HCT116 (cell line): ENCODE data around the gene LRFN2. TPM values are rescaled to one million over a fixed set of nuclear protein-coding genes. Genes with fewer than 3 reads are reported as not detected.

Source experiments
- ATAC-seq: fragments of 200-7000 bp; cut with Tn5 transposase; 2 replicates; pipeline ENCODE4 v1.9.1; 2020; ENCODE audit warnings: mild to moderate bottlenecking, moderate library complexity
- BruUV-seq: library from RNA; stranded (reverse); fragments of 400-500 nt; replicated peaks from 2 replicates; lab custom pipeline; 2021; lab: Mats Ljungman, UMichigan
- CTCF ChIA-PET: fragments of 300-600 bp; sonication (Branson Sonifier 250); formaldehyde crosslinking; loops from one replicate; lab custom pipeline; 2021; ENCODE audit warnings: antibody characterized with exemption; lab: Charles Lee
- POLR2A ChIA-PET: fragments of 300-600, 350-600 bp; sonication (Branson Sonifier 250); formaldehyde crosslinking; loops from one replicate; lab custom pipeline; 2021; ENCODE audit warnings: antibody characterized with exemption; lab: Charles Lee
- RAD21 ChIA-PET, 2 experiments: fragments of 300-600 bp; sonication (Branson Sonifier 250); formaldehyde crosslinking; loops; one replicate each; lab custom pipeline; 2023; ENCODE audit warnings: low total read pairs in 2 of 2; ENCODE audit not compliant: uncharacterized antibody in 2 of 2, unreplicated experiment in 2 of 2, low non-redundant PET in 1 of 2; lab: Charles Lee
- DNase-seq: peaks from one replicate; pipeline ENCODE4 v3.0.0-alpha.2; 2010; ENCODE audit warnings: low read depth, low spot score
- H2AFZ ChIP-seq: fragments of 200-600 bp; shearing (Covaris generic), sonication (generic); 2 replicates; pipeline ENCODE4 v1.6.1; 2017; ENCODE audit warnings: low read depth, mixed run types, mixed read lengths, antibody characterized with exemption, low read length; ENCODE audit not compliant: poor library complexity, severe bottlenecking
- H3K27ac ChIP-seq: 2 replicates; pipeline ENCODE4 v1.5.1; 2012; ENCODE audit warnings: low read depth, low read length
- H3K27me3 ChIP-seq: fragments of 200-600 bp; sonication (generic); 2 replicates; pipeline ENCODE4 v1.6.1; 2016; ENCODE audit warnings: mixed run types, low read length, mixed read lengths; ENCODE audit not compliant: insufficient read depth
- H3K36me3 ChIP-seq, 2 experiments: fragments of 200-500 bp in 1 of 2; fragments of 200-600 bp in 1 of 2; sonication (Bioruptor generic) in 1 of 2; sonication (generic) in 1 of 2; 2 replicates each; pipeline versions ENCODE4 v1.5.1 to v1.6.1; 2014 to 2016; ENCODE audit warnings: low read length in 2 of 2, inconsistent platforms in 1 of 2, mixed read lengths in 1 of 2, mixed run types in 1 of 2; ENCODE audit not compliant: insufficient read depth in 2 of 2, control insufficient read depth in 1 of 2
- H3K4me1 ChIP-seq, 2 experiments: fragments of 200-600 bp in 1 of 2; sonication (generic) in 1 of 2; 2 replicates each; pipeline versions ENCODE4 v1.5.1 to v1.6.1; 2012 to 2017; ENCODE audit warnings: low read length in 2 of 2, inconsistent platforms in 1 of 2, mild to moderate bottlenecking in 1 of 2, mixed read lengths in 1 of 2, mixed run types in 1 of 2, moderate library complexity in 1 of 2; ENCODE audit not compliant: insufficient read depth in 2 of 2, control insufficient read depth in 1 of 2
- H3K4me2 ChIP-seq: fragments of 200-600 bp; sonication (generic); 2 replicates; pipeline ENCODE4 v1.6.1; 2017; ENCODE audit warnings: mixed run types, low read length, mixed read lengths
- H3K4me3 ChIP-seq, 2 experiments: fragments of 200-600 bp in 1 of 2; sonication (generic) in 1 of 2; replicated peaks in 1 of 2; 2 replicates each; pipeline ENCODE4 v1.5.1; 2011 to 2016; ENCODE audit warnings: low read length in 2 of 2, control low read depth in 1 of 2, low read depth in 1 of 2, mild to moderate bottlenecking in 1 of 2, mixed read lengths in 1 of 2, mixed run types in 1 of 2
- H3K79me2 ChIP-seq: fragments of 200-600 bp; sonication (generic); 2 replicates; pipeline ENCODE4 v1.6.1; 2017; ENCODE audit warnings: mild to moderate bottlenecking, mixed run types, low read length, moderate library complexity, mixed read lengths; ENCODE audit not compliant: insufficient read depth
- H3K9ac ChIP-seq: fragments of 200-600 bp; sonication (generic); 2 replicates; pipeline ENCODE4 v1.6.1; 2016; ENCODE audit warnings: low read length, mixed read lengths
- H3K9me2 ChIP-seq: fragments of 200-600 bp; sonication (generic), shearing (Covaris generic); 2 replicates; pipeline ENCODE4 v1.6.1; 2017; ENCODE audit warnings: mixed run types, mild to moderate bottlenecking, moderate library complexity; ENCODE audit not compliant: insufficient read depth
- H3K9me3 ChIP-seq, 2 experiments: fragments of 200-500 bp in 1 of 2; fragments of 200-600 bp in 1 of 2; sonication (Bioruptor generic) in 1 of 2; sonication (generic) in 1 of 2; 2 replicates each; pipeline ENCODE4 v1.6.1; 2014 to 2017; ENCODE audit warnings: low read length in 2 of 2, mixed read lengths in 2 of 2, inconsistent platforms in 1 of 2, low read depth in 1 of 2, mild to moderate bottlenecking in 1 of 2, mixed run types in 1 of 2, moderate library complexity in 1 of 2; ENCODE audit not compliant: control insufficient read depth in 1 of 2, insufficient read depth in 1 of 2
- H4K20me1 ChIP-seq: fragments of 200-600 bp; sonication (generic), shearing (Covaris generic); 2 replicates; pipeline ENCODE4 v1.6.1; 2017; ENCODE audit warnings: mixed run types, mild to moderate bottlenecking, moderate library complexity; ENCODE audit not compliant: insufficient read depth
- CBX3 ChIP-seq: IDR thresholded peaks from 2 replicates; pipeline ENCODE4 v1.6.1; 2012; ENCODE audit warnings: low read depth
- CEBPB ChIP-seq: IDR thresholded peaks from 2 replicates; pipeline ENCODE4 v1.6.1; 2012; ENCODE audit warnings: low read depth
- CTCF ChIP-seq, 3 experiments: fragments of 200-600 bp in 1 of 3; sonication (generic) in 1 of 3; IDR thresholded peaks in 2 of 3; conservative IDR thresholded peaks in 1 of 3; 2 replicates each; pipeline ENCODE4 v1.5.1; 2012 to 2017; ENCODE audit warnings: low read depth in 2 of 3, low read length in 2 of 3, antibody characterized with exemption in 1 of 3, borderline replicate concordance in 1 of 3, control low read depth in 1 of 3, mild to moderate bottlenecking in 1 of 3, mixed read lengths in 1 of 3, mixed run types in 1 of 3, moderate library complexity in 1 of 3; ENCODE audit not compliant: insufficient read depth in 1 of 3
- EGR1 ChIP-seq: IDR thresholded peaks from 2 replicates; pipeline ENCODE4 v1.6.1; 2012; ENCODE audit warnings: low read depth
- ELF1 ChIP-seq: IDR thresholded peaks from 2 replicates; pipeline ENCODE4 v1.6.1; 2012; ENCODE audit warnings: low read depth, borderline replicate concordance
- EZH2 ChIP-seq: fragments of 200-600 bp; sonication (generic); IDR thresholded peaks from 2 replicates; pipeline ENCODE4 v1.6.1; 2017; ENCODE audit warnings: antibody characterized with exemption, mixed run types
- EZH2phosphoT487 ChIP-seq: fragments of 200-600 bp; IDR thresholded peaks from 2 replicates; pipeline ENCODE4 v1.6.1; 2018; ENCODE audit warnings: antibody characterized with exemption, borderline replicate concordance
- JUND ChIP-seq: IDR thresholded peaks from 2 replicates; pipeline ENCODE4 v1.6.1; 2012
- POLR2AphosphoS5 ChIP-seq: IDR thresholded peaks from 2 replicates; pipeline ENCODE4 v1.6.1; 2011; ENCODE audit warnings: mild to moderate bottlenecking, low read depth, low read length, moderate library complexity
- RAD21 ChIP-seq: IDR thresholded peaks from 2 replicates; pipeline ENCODE4 v1.6.1; 2012; ENCODE audit warnings: low read depth, mild to moderate bottlenecking
- REST ChIP-seq: IDR thresholded peaks from 2 replicates; pipeline ENCODE4 v1.6.1; 2012; ENCODE audit warnings: low read depth
- SIN3A ChIP-seq: IDR thresholded peaks from 2 replicates; pipeline ENCODE4 v1.6.1; 2012; ENCODE audit warnings: low read depth
- SP1 ChIP-seq: IDR thresholded peaks from 2 replicates; pipeline ENCODE4 v1.6.1; 2012; ENCODE audit warnings: low read depth
- TCF7L2 ChIP-seq: IDR thresholded peaks from 2 replicates; pipeline ENCODE4 v1.7.0; 2011; ENCODE audit warnings: borderline replicate concordance, inconsistent platforms; ENCODE audit not compliant: insufficient read depth, insufficient read length; ENCODE audit errors: extremely low read depth
- ZFX ChIP-seq: fragments of 450-650 bp; IDR thresholded peaks from 2 replicates; pipeline ENCODE4 v1.6.1; 2017
- intact Hi-C: fragments of 100-400 bp; cut with micrococcal nuclease; formaldehyde crosslinking; loops from 2 replicates; pipeline ENCODE4 v1.10.0; 2022
- total RNA-seq: library from RNA; stranded (reverse); gene quantifications from one replicate; pipeline ENCODE4 v1.2.1, GENCODE V29; 2021; ENCODE audit not compliant: unreplicated experiment

The LRFN2 gene
- total RNA-seq, 1 experiment from 2014 or later: not detected

GRCh38 chr6:40438246-40438887 lies 148.8 kb downstream of the LRFN2 start:
- no peaks in the 10 kb centered on the region for H3K27me3 ChIP-seq
- H3K4me1 ChIP-seq: no peaks in the 10 kb centered on the region
- no peak overlapping the region for H3K27ac ChIP-seq
- H3K9ac ChIP-seq: no peak overlapping the region
- ChIA-PET CTCF (no interaction called here), RAD21 (no interaction called here)
- H3K9me3 ChIP-seq: no peaks in the 10 kb centered on the region
- no peaks in the 10 kb centered on the region for H3K9me2 ChIP-seq
- DNase-seq (no peak), ATAC-seq (no peak)
- no peak overlapping the region for H3K4me2 ChIP-seq
- intact Hi-C loops: no loop called here
- no peaks in the 10 kb centered on the region for H3K36me3 ChIP-seq
- H4K20me1 ChIP-seq: no peaks in the 10 kb centered on the region
- no peak for TF ChIP-seq REST
- no peak for TF ChIP-seq POLR2AphosphoS5
- TF ChIP-seq JUND: no peak
- no peak for TF ChIP-seq EGR1
- TF ChIP-seq ELF1: no peak
- no peak for TF ChIP-seq TCF7L2
- no peak for TF ChIP-seq RAD21
- no peak for TF ChIP-seq CBX3
- TF ChIP-seq SIN3A: no peak
- TF ChIP-seq CEBPB: no peak
- TF ChIP-seq EZH2phosphoT487: no peak
- TF ChIP-seq CTCF (IDR thresholded peaks at IDR 0.05 in 2 of 3, conservative IDR thresholded peaks at IDR 0.05 in 1 of 3; ENCODE audit: borderline replicate concordance in 1 of 3, insufficient read depth in 1 of 3, low read depth in 2 of 3, low read length in 2 of 3): no peak
- no peak for TF ChIP-seq EZH2
- TF ChIP-seq ZFX: no peak
- no peak for TF ChIP-seq SP1
- TF ChIP-seq, all 23 proteins: peak for 0
- no TSS peak for BruUV-seq
- H3K79me2 ChIP-seq: no peaks in the 10 kb centered on the region
- no peak overlapping the region for H3K4me3 ChIP-seq
- no peak overlapping the region for H2AFZ ChIP-seq
- POLR2A ChIA-PET: no interaction called here
